Thoracic aorta (tissue), 2 donors: ENCODE measurements around the gene CACNA1I. TPM values are rescaled to one million over a fixed set of nuclear protein-coding genes. Genes with fewer than 3 reads are reported as not detected.

ENCODE experiments used
- ATAC-seq: fragments of 150-250 bp; one replicate; pipeline ENCODE4 v1.8.0; 2017; ENCODE audit warnings: low read depth; ENCODE audit not compliant: insufficient number of reproducible peaks, low FRiP score
- DNase-seq: peaks from one replicate; pipeline ENCODE4 v3.0.0-alpha.2; 2020; ENCODE audit warnings: low spot score
- H3K27ac ChIP-seq, 2 donors: fragments of 200-600 bp; sonication (generic); 1 replicate in 1 of 2; 2 replicates in 1 of 2; pipeline ENCODE4 v1.5.1; 2016; ENCODE audit warnings: mild to moderate bottlenecking in 2 of 2, moderate library complexity in 2 of 2
- H3K27me3 ChIP-seq: fragments of 200-600 bp; sonication (generic); replicated peaks from 2 replicates; pipeline ENCODE4 v1.6.0; 2016; ENCODE audit warnings: mild to moderate bottlenecking; ENCODE audit not compliant: insufficient read depth
- H3K36me3 ChIP-seq: fragments of 200-600 bp; sonication (generic); one replicate; pipeline ENCODE4 v1.5.1; 2016
- H3K4me1 ChIP-seq, 2 donors: fragments of 200-600 bp; sonication (generic); 1 replicate in 1 of 2; 2 replicates in 1 of 2; pipeline versions ENCODE4 v1.5.1 to v1.6.0; 2016; ENCODE audit warnings: low read depth in 2 of 2, mild to moderate bottlenecking in 1 of 2; ENCODE audit not compliant: control insufficient read depth in 1 of 2
- H3K4me3 ChIP-seq: fragments of 200-600 bp; sonication (generic); 2 replicates; pipeline ENCODE4 v1.5.1; 2016; ENCODE audit warnings: mild to moderate bottlenecking
- H3K9me3 ChIP-seq: fragments of 200-600 bp; sonication (generic); 2 replicates; pipeline ENCODE4 v1.5.1; 2016
- CTCF ChIP-seq: fragments of 200-600 bp; sonication (generic); IDR thresholded peaks from one replicate; pipeline ENCODE4 v1.5.1; 2019; ENCODE audit warnings: antibody characterized with exemption
- total RNA-seq, 2 donors: library from RNA; depleted of rRNA; stranded (reverse); fragments of >200 nt; gene quantifications; one replicate each; pipeline versions ENCODE4 v1.1.0 to v1.2.3, GENCODE V29; 2016

CACNA1I gene
- total RNA-seq, 2 donors from 2014 or later: 0.14 to 0.21 TPM

GRCh38 chr22:39553429-39553828, 17.1 kb upstream of the CACNA1I start:
- Histone ChIP-seq H3K9me3 (no peaks in the 10 kb centered on the region), H3K4me1 (peaks cover 4 to 6% of the 10 kb centered on the region in 2 donors), H3K4me3 (no peak overlapping the region), H3K36me3 (no peaks in the 10 kb centered on the region), H3K27ac (no peak overlapping the region), H3K27me3 (peaks cover 9% of the 10 kb centered on the region)
- ATAC-seq (no peak), DNase-seq (no peak)
- no peak for TF ChIP-seq CTCF

GRCh38 chr22:39554151-39554550, 16.4 kb upstream of the CACNA1I start:
- Histone ChIP-seq H3K27me3 (peaks cover 9% of the 10 kb centered on the region), H3K27ac (no peak overlapping the region), H3K36me3 (no peaks in the 10 kb centered on the region), H3K9me3 (no peaks in the 10 kb centered on the region), H3K4me3 (no peak overlapping the region), H3K4me1 (peaks cover 6 to 7% of the 10 kb centered on the region in 2 donors)
- no peak for TF ChIP-seq CTCF
- no peak for ATAC-seq
- no peak for DNase-seq

- ATAC-seq (no peak), DNase-seq (no peak)
- peaks cover 6 to 7% of the 10 kb centered on the region in 2 donors for H3K4me1 ChIP-seq
- no peak for TF ChIP-seq CTCF
- no peaks in the 10 kb centered on the region for H3K36me3 ChIP-seq
- peak overlapping the region; percentile 58 for H3K4me3 ChIP-seq
- no peaks in the 10 kb centered on the region for H3K9me3 ChIP-seq
- peaks cover 9% of the 10 kb centered on the region for H3K27me3 ChIP-seq
- no peak overlapping the region for H3K27ac ChIP-seq
These were observed 13.3 kb upstream of the CACNA1I start for GRCh38 chr22:39556970-39557841.

GRCh38 chr22:39558254-39558727, 12.3 kb upstream of the CACNA1I start:
- H3K4me1 ChIP-seq: peaks cover 6 to 7% of the 10 kb centered on the region in 2 donors
- no peak for ATAC-seq
- H3K9me3 ChIP-seq: no peaks in the 10 kb centered on the region
- no peak for DNase-seq
- H3K27ac ChIP-seq: no peak overlapping the region
- no peaks in the 10 kb centered on the region for H3K36me3 ChIP-seq
- TF ChIP-seq CTCF: no peak
- peaks cover 9% of the 10 kb centered on the region for H3K27me3 ChIP-seq
- H3K4me3 ChIP-seq: peak overlapping the region; percentile 48

DNA sequence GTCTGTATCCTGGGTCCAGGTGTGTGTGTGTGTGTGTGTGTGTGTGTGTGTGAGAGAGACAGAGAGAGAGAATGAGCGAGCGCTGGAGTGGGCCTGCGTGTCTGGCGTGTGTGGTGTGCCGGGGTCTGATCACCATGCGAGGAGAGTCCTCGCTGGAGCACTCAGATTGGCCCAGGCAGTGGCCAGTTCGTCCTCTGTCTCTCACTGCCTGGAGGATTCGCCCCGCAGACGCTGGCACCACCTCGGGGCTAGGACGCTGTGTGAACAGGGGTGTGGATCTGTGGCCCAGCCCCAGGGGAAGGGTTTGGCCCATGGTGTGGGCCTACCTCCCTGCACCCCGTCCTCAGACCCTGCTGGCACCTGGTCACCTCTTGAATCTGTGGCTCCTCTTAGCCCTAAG, 11.6 kb upstream of the CACNA1I start:
- Histone ChIP-seq H3K4me3 (no peak overlapping the region), H3K9me3 (no peaks in the 10 kb centered on the region), H3K27me3 (peaks cover 9% of the 10 kb centered on the region), H3K36me3 (no peaks in the 10 kb centered on the region), H3K4me1 (peaks cover 6 to 7% of the 10 kb centered on the region in 2 donors), H3K27ac (no peak overlapping the region)
- ATAC-seq: no peak
- TF ChIP-seq CTCF: no peak
- DNase-seq: no peak
